ENCODE data around the gene DPP10. TPM values are rescaled to one million over a fixed set of nuclear protein-coding genes. Genes with fewer than 3 reads are reported as not detected.
"Not testable (repeated sequence)": the region's sequence is repeated elsewhere in the genome, so short reads cannot be mapped to it uniquely, and the experiment has no call there.

Gene DPP10
- total and polyA plus RNA-seq, 2 of the 13 experiments (the other 11 are each of a cell fraction or from before 2014, with no cell fraction given): 0.95 to 1.7 TPM

GRCh38 chr2:115011721-115012120, 569.3 kb downstream of the DPP10 start:
- no peaks in the 10 kb centered on the region for H3K4me1 ChIP-seq (ENCODE audit: insufficient read depth, low read length)
- POLR2A ChIA-PET: no interaction called here
- FAIRE-seq (no peak), DNase-seq (ENCODE audit: low spot score) (no peak), ATAC-seq (no peak)
- peaks cover 57% of the 10 kb centered on the region for H3K9me3 ChIP-seq (ENCODE audit: low read length)
- no peak overlapping the region for H3K9ac ChIP-seq (ENCODE audit: insufficient read depth, low read depth, low read length)
- BruUV-seq (replicated peaks): no TSS peak
- H3K27ac ChIP-seq (ENCODE audit: extremely low read length, insufficient read depth, low read length): no peak overlapping the region
- WGBS (ENCODE audit: low lambda C conversion rate): 14% methylated on average over 4 of the region's 4 CpGs
- H3K79me2 ChIP-seq (ENCODE audit: insufficient read depth, low read length): no peaks in the 10 kb centered on the region
- H2AFZ ChIP-seq (ENCODE audit: low read length): no peak overlapping the region
- no peak overlapping the region for H3K4me3 ChIP-seq (replicated peaks in 1 of 3; ENCODE audit: insufficient read depth in 1 of 3, low read depth in 2 of 3, low read length in 3 of 3)
- in situ Hi-C loops (cut with HindIII; ENCODE audit: extremely low pct_ligation_motif_present, low pct_unique_long_range_greater_than_20kb) (no loop called here), intact Hi-C loops (cut with micrococcal nuclease; ENCODE audit: unreplicated experiment) (no loop called here)
- no peaks in the 10 kb centered on the region for H3K27me3 ChIP-seq (ENCODE audit: control insufficient read depth in 1 of 2, insufficient read depth in 2 of 2, low read length in 2 of 2)
- TF ChIP-seq JUN (CRISPR knock-in tag; IDR thresholded peaks at IDR 0.05): no peak
- TF ChIP-seq SCMH1 (CRISPR knock-in tag; IDR thresholded peaks at IDR 0.05; ENCODE audit: borderline replicate concordance): no peak
- TF ChIP-seq ETV5 (CRISPR knock-in tag; IDR thresholded peaks at IDR 0.05; ENCODE audit: borderline replicate concordance): no peak
- no peak for TF ChIP-seq CENPT (CRISPR knock-in tag; IDR thresholded peaks at IDR 0.05; ENCODE audit: low read depth)
- no peak for TF ChIP-seq PRDM15 (CRISPR knock-in tag; IDR thresholded peaks at IDR 0.05)
- no peak for TF ChIP-seq ZNF317 (CRISPR knock-in tag; IDR thresholded peaks at IDR 0.05)
- TF ChIP-seq ZNF24 (IDR thresholded peaks at IDR 0.05): no peak
- TF ChIP-seq ZNF839 (CRISPR knock-in tag; IDR thresholded peaks at IDR 0.05; ENCODE audit: borderline replicate concordance): no peak
- no peak for TF ChIP-seq ZMYM4 (CRISPR knock-in tag; IDR thresholded peaks at IDR 0.05)
- no peak for TF ChIP-seq BATF2 (CRISPR knock-in tag; IDR thresholded peaks at IDR 0.05)
- TF ChIP-seq TIGD3 (CRISPR knock-in tag; IDR thresholded peaks at IDR 0.05; ENCODE audit: borderline replicate concordance): no peak
- no peak for TF ChIP-seq ZNF841 (CRISPR knock-in tag; IDR thresholded peaks at IDR 0.05; ENCODE audit: borderline replicate concordance)
- no peak for TF ChIP-seq ZNF597 (CRISPR knock-in tag; IDR thresholded peaks at IDR 0.05)
- no peak overlapping the region for H3K4me2 ChIP-seq (ENCODE audit: low read depth, low read length)
- H4K20me1 ChIP-seq (ENCODE audit: insufficient read depth, low read length): no peaks in the 10 kb centered on the region
- CTCF ChIA-PET (ENCODE audit: low intra/inter-chr PET ratio, low total read pairs): no interaction called here
- H3K36me3 ChIP-seq (replicated peaks in 1 of 2; ENCODE audit: control insufficient read depth in 1 of 2, insufficient read depth in 2 of 2, low read length in 2 of 2): no peaks in the 10 kb centered on the region

- POLR2A ChIA-PET; intact Hi-C loops (cut with micrococcal nuclease; ENCODE audit: unreplicated experiment); H3K9ac ChIP-seq (ENCODE audit: insufficient read depth, low read depth, low read length); DNase-seq (ENCODE audit: low spot score); FAIRE-seq; H4K20me1 ChIP-seq (ENCODE audit: insufficient read depth, low read length); H3K27me3 ChIP-seq (ENCODE audit: control insufficient read depth in 1 of 2, insufficient read depth in 2 of 2, low read length in 2 of 2); ATAC-seq; H3K4me2 ChIP-seq (ENCODE audit: low read depth, low read length); CTCF ChIA-PET (ENCODE audit: low intra/inter-chr PET ratio, low total read pairs); BruUV-seq (replicated peaks); H3K36me3 ChIP-seq (replicated peaks in 1 of 2; ENCODE audit: control insufficient read depth in 1 of 2, insufficient read depth in 2 of 2, low read length in 2 of 2); in situ Hi-C loops (cut with HindIII; ENCODE audit: extremely low pct_ligation_motif_present, low pct_unique_long_range_greater_than_20kb); H3K4me1 ChIP-seq (ENCODE audit: insufficient read depth, low read length); H3K27ac ChIP-seq (ENCODE audit: extremely low read length, insufficient read depth, low read length); H3K4me3 ChIP-seq (replicated peaks in 1 of 3; ENCODE audit: insufficient read depth in 1 of 3, low read depth in 2 of 3, low read length in 3 of 3); H2AFZ ChIP-seq (ENCODE audit: low read length); H3K79me2 ChIP-seq (ENCODE audit: insufficient read depth, low read length): not testable (repeated sequence)
- peaks cover 72% of the 10 kb centered on the region for H3K9me3 ChIP-seq (ENCODE audit: low read length)
- 64% methylated on average over 3 of the region's 3 CpGs for WGBS (ENCODE audit: low lambda C conversion rate)
Observed at GRCh38 chr2:115022013-115022412, 579.6 kb downstream of the DPP10 start.

All from HepG2 (cell line).